ENCODE data around the gene ZNF317. TPM values are rescaled to one million over a fixed set of nuclear protein-coding genes. Genes with fewer than 3 reads are reported as not detected.

Gene ZNF317
- polyA plus RNA-seq (2013, experiment 1 of 4): 42.7 TPM
- 46.3 TPM for polyA plus RNA-seq (2013, experiment 2 of 4)
- polyA plus RNA-seq (2013, experiment 3 of 4): 44.3 TPM
- 41.6 TPM for polyA plus RNA-seq (2013, experiment 4 of 4)

- H3K27me3 ChIP-seq (ENCODE audit: control insufficient read depth, insufficient read depth, low read length, poor library complexity, severe bottlenecking): no peaks in the 10 kb centered on the region
- peaks cover 14% of the 10 kb centered on the region for H3K36me3 ChIP-seq (ENCODE audit: control insufficient read depth, insufficient read depth, low read length)
- H3K4me3 ChIP-seq (ENCODE audit: insufficient read depth, low read depth, low read length): peak within 1 kb of the TSS; percentile 89
- no peaks in the 10 kb centered on the region for H3K4me1 ChIP-seq (ENCODE audit: control insufficient read depth, insufficient read depth, low read length)
- H3K9me3 ChIP-seq (ENCODE audit: control insufficient read depth, low read length): peaks cover 6% of the 10 kb centered on the region
- WGBS, 2 experiments: 0% methylated on average over 43 of the region's 43 CpGs
- H3K27ac ChIP-seq (ENCODE audit: insufficient read depth, low read depth, low read length, poor library complexity, severe bottlenecking): peak within 1 kb of the TSS; percentile 38
Measured at GRCh38 chr19:9140159-9140874, at the start of gene ZNF317. Gene ZNF317, plus strand, starts transcription at chr19:9140397. Its CDS starts 15,620 bp downstream, at chr19:9156017.

- Histone ChIP-seq H3K27ac (ENCODE audit: insufficient read depth, low read depth, low read length, poor library complexity, severe bottlenecking) (no peak within 1 kb of the TSS), H3K4me3 (ENCODE audit: insufficient read depth, low read depth, low read length) (no peak within 1 kb of the TSS), H3K36me3 (ENCODE audit: control insufficient read depth, insufficient read depth, low read length) (no peaks in the 10 kb centered on the region), H3K4me1 (ENCODE audit: control insufficient read depth, insufficient read depth, low read length) (no peaks in the 10 kb centered on the region), H3K9me3 (ENCODE audit: control insufficient read depth, low read length) (peaks cover 2% of the 10 kb centered on the region), H3K27me3 (ENCODE audit: control insufficient read depth, insufficient read depth, low read length, poor library complexity, severe bottlenecking) (no peaks in the 10 kb centered on the region)
- WGBS, 2 experiments: 65 to 73% methylated on average over 8 of the region's 8 CpGs
Measured at GRCh38 chr19:9107375-9107774, 32.8 kb upstream of the ZNF317 start, which contains the start of gene OR7G2. Gene OR7G2, minus strand, starts transcription at chr19:9107475. Its CDS starts 4,232 bp downstream, at chr19:9103243.

- no peak overlapping the region for H3K27ac ChIP-seq (ENCODE audit: insufficient read depth, low read depth, low read length, poor library complexity, severe bottlenecking)
- peaks cover 2% of the 10 kb centered on the region for H3K9me3 ChIP-seq (ENCODE audit: control insufficient read depth, low read length)
- 62 to 64% methylated on average over 2 of the region's 2 CpGs for whole genome bisulfite sequencing, 2 experiments
- H3K27me3 ChIP-seq (ENCODE audit: control insufficient read depth, insufficient read depth, low read length, poor library complexity, severe bottlenecking): no peaks in the 10 kb centered on the region
- no peaks in the 10 kb centered on the region for H3K4me1 ChIP-seq (ENCODE audit: control insufficient read depth, insufficient read depth, low read length)
- no peaks in the 10 kb centered on the region for H3K36me3 ChIP-seq (ENCODE audit: control insufficient read depth, insufficient read depth, low read length)
- H3K4me3 ChIP-seq (ENCODE audit: insufficient read depth, low read depth, low read length): no peak overlapping the region
Measured at GRCh38 chr19:9109959-9110358, 30.2 kb upstream of the ZNF317 start.

GRCh38 chr19:9115307-9115813, 24.8 kb upstream of the ZNF317 start, which contains the start of gene OR7G1:
Gene OR7G1, minus strand, starts transcription at chr19:9115763. Its CDS starts 0 bp downstream, at chr19:9115763.
- no peak within 1 kb of the TSS for H3K4me3 ChIP-seq (ENCODE audit: insufficient read depth, low read depth, low read length)
- no peaks in the 10 kb centered on the region for H3K27me3 ChIP-seq (ENCODE audit: control insufficient read depth, insufficient read depth, low read length, poor library complexity, severe bottlenecking)
- no peaks in the 10 kb centered on the region for H3K36me3 ChIP-seq (ENCODE audit: control insufficient read depth, insufficient read depth, low read length)
- H3K9me3 ChIP-seq (ENCODE audit: control insufficient read depth, low read length): peaks cover 2% of the 10 kb centered on the region
- WGBS, 2 experiments: 82 to 84% methylated on average over 2 of the region's 2 CpGs
- H3K27ac ChIP-seq (ENCODE audit: insufficient read depth, low read depth, low read length, poor library complexity, severe bottlenecking): no peak within 1 kb of the TSS
- H3K4me1 ChIP-seq (ENCODE audit: control insufficient read depth, insufficient read depth, low read length): no peaks in the 10 kb centered on the region

GRCh38 chr19:9116547-9116946, 23.6 kb upstream of the ZNF317 start:
- no peak overlapping the region for H3K4me3 ChIP-seq (ENCODE audit: insufficient read depth, low read depth, low read length)
- H3K4me1 ChIP-seq (ENCODE audit: control insufficient read depth, insufficient read depth, low read length): no peaks in the 10 kb centered on the region
- no peak overlapping the region for H3K27ac ChIP-seq (ENCODE audit: insufficient read depth, low read depth, low read length, poor library complexity, severe bottlenecking)
- H3K36me3 ChIP-seq (ENCODE audit: control insufficient read depth, insufficient read depth, low read length): no peaks in the 10 kb centered on the region
- 67 to 75% methylated on average over 4 to 5 of the region's 5 CpGs for whole genome bisulfite sequencing, 2 experiments
- H3K27me3 ChIP-seq (ENCODE audit: control insufficient read depth, insufficient read depth, low read length, poor library complexity, severe bottlenecking): no peaks in the 10 kb centered on the region
- H3K9me3 ChIP-seq (ENCODE audit: control insufficient read depth, low read length): peaks cover under 1% of the 10 kb centered on the region

- Histone ChIP-seq H3K27ac (ENCODE audit: insufficient read depth, low read depth, low read length, poor library complexity, severe bottlenecking) (no peak within 1 kb of the TSS), H3K4me1 (ENCODE audit: control insufficient read depth, insufficient read depth, low read length) (no peaks in the 10 kb centered on the region), H3K9me3 (ENCODE audit: control insufficient read depth, low read length) (no peaks in the 10 kb centered on the region), H3K36me3 (ENCODE audit: control insufficient read depth, insufficient read depth, low read length) (no peaks in the 10 kb centered on the region), H3K27me3 (ENCODE audit: control insufficient read depth, insufficient read depth, low read length, poor library complexity, severe bottlenecking) (no peaks in the 10 kb centered on the region), H3K4me3 (ENCODE audit: insufficient read depth, low read depth, low read length) (no peak within 1 kb of the TSS)
- WGBS, 2 experiments: 62 to 75% methylated on average over 1 of the region's 1 CpG
Measured at GRCh38 chr19:9126900-9127405, 13.2 kb upstream of the ZNF317 start, which contains the start of gene OR7G3. Gene OR7G3, minus strand, starts transcription at chr19:9126950. Its CDS starts 0 bp downstream, at chr19:9126950.

- WGBS, 2 experiments: 76 to 83% methylated on average over 3 of the region's 3 CpGs
- Histone ChIP-seq H3K4me3 (ENCODE audit: insufficient read depth, low read depth, low read length) (no peak overlapping the region), H3K9me3 (ENCODE audit: control insufficient read depth, low read length) (no peaks in the 10 kb centered on the region), H3K27ac (ENCODE audit: insufficient read depth, low read depth, low read length, poor library complexity, severe bottlenecking) (no peak overlapping the region), H3K27me3 (ENCODE audit: control insufficient read depth, insufficient read depth, low read length, poor library complexity, severe bottlenecking) (no peaks in the 10 kb centered on the region), H3K36me3 (ENCODE audit: control insufficient read depth, insufficient read depth, low read length) (no peaks in the 10 kb centered on the region), H3K4me1 (ENCODE audit: control insufficient read depth, insufficient read depth, low read length) (no peaks in the 10 kb centered on the region)
Measured at GRCh38 chr19:9128171-9128570, 12.0 kb upstream of the ZNF317 start.

- H3K27me3 ChIP-seq (ENCODE audit: control insufficient read depth, insufficient read depth, low read length, poor library complexity, severe bottlenecking): no peaks in the 10 kb centered on the region
- no peak overlapping the region for H3K4me3 ChIP-seq (ENCODE audit: insufficient read depth, low read depth, low read length)
- 77 to 88% methylated on average over 1 of the region's 1 CpG for WGBS, 2 experiments
- no peak overlapping the region for H3K27ac ChIP-seq (ENCODE audit: insufficient read depth, low read depth, low read length, poor library complexity, severe bottlenecking)
- H3K36me3 ChIP-seq (ENCODE audit: control insufficient read depth, insufficient read depth, low read length): no peaks in the 10 kb centered on the region
- H3K9me3 ChIP-seq (ENCODE audit: control insufficient read depth, low read length): no peaks in the 10 kb centered on the region
- H3K4me1 ChIP-seq (ENCODE audit: control insufficient read depth, insufficient read depth, low read length): no peaks in the 10 kb centered on the region
Measured at GRCh38 chr19:9130965-9131364, 9.2 kb upstream of the ZNF317 start.

GRCh38 chr19:9132422-9132821, 7.8 kb upstream of the ZNF317 start:
- Histone ChIP-seq H3K27me3 (ENCODE audit: control insufficient read depth, insufficient read depth, low read length, poor library complexity, severe bottlenecking) (no peaks in the 10 kb centered on the region), H3K4me1 (ENCODE audit: control insufficient read depth, insufficient read depth, low read length) (no peaks in the 10 kb centered on the region), H3K9me3 (ENCODE audit: control insufficient read depth, low read length) (no peaks in the 10 kb centered on the region), H3K4me3 (ENCODE audit: insufficient read depth, low read depth, low read length) (no peak overlapping the region), H3K36me3 (ENCODE audit: control insufficient read depth, insufficient read depth, low read length) (no peaks in the 10 kb centered on the region), H3K27ac (ENCODE audit: insufficient read depth, low read depth, low read length, poor library complexity, severe bottlenecking) (no peak overlapping the region)
- 72 to 73% methylated on average over 5 of the region's 5 CpGs for WGBS, 2 experiments

- Histone ChIP-seq H3K27me3 (ENCODE audit: control insufficient read depth, insufficient read depth, low read length, poor library complexity, severe bottlenecking) (no peaks in the 10 kb centered on the region), H3K4me3 (ENCODE audit: insufficient read depth, low read depth, low read length) (peak overlapping the region; percentile 89), H3K4me1 (ENCODE audit: control insufficient read depth, insufficient read depth, low read length) (no peaks in the 10 kb centered on the region), H3K36me3 (ENCODE audit: control insufficient read depth, insufficient read depth, low read length) (peaks cover 11% of the 10 kb centered on the region), H3K27ac (ENCODE audit: insufficient read depth, low read depth, low read length, poor library complexity, severe bottlenecking) (no peak overlapping the region), H3K9me3 (ENCODE audit: control insufficient read depth, low read length) (peaks cover 3% of the 10 kb centered on the region)
- 55% methylated on average over 7 of the region's 8 CpGs for WGBS, 2 experiments
Measured at GRCh38 chr19:9139609-9140158, 513 bp upstream of the ZNF317 start.
